H9 (cell line): ENCODE data around the gene ARSG. TPM values are rescaled to one million over a fixed set of nuclear protein-coding genes. Genes with fewer than 3 reads are reported as not detected.

Experiments
- DNase-seq: peaks from one replicate; pipeline ENCODE4 v3.0.0-alpha.2; 2017
- H2AFZ ChIP-seq: one replicate; pipeline ENCODE4 v1.6.1; 2013; ENCODE audit warnings: mild to moderate bottlenecking, low read length, control low read depth, moderate library complexity
- H2AK5ac ChIP-seq: 2 replicates; pipeline ENCODE4 v1.6.1; 2013; ENCODE audit warnings: low read length, control low read depth, mixed read lengths; ENCODE audit not compliant: insufficient read length
- H2BK120ac ChIP-seq: one replicate; pipeline ENCODE4 v1.6.1; 2013; ENCODE audit warnings: low read depth, mild to moderate bottlenecking, low read length, control low read depth, inconsistent platforms; ENCODE audit not compliant: poor library complexity, severe bottlenecking
- H2BK12ac ChIP-seq: 2 replicates; pipeline ENCODE4 v1.6.1; 2013; ENCODE audit warnings: low read length, control low read depth, mixed read lengths, low read depth; ENCODE audit not compliant: insufficient read length
- H2BK15ac ChIP-seq: 2 replicates; pipeline ENCODE4 v1.6.1; 2013; ENCODE audit warnings: low read depth, low read length, control low read depth
- H2BK20ac ChIP-seq: one replicate; pipeline ENCODE4 v1.6.1; 2013; ENCODE audit warnings: low read depth, mild to moderate bottlenecking, low read length, control low read depth, inconsistent platforms; ENCODE audit not compliant: poor library complexity, severe bottlenecking
- H2BK5ac ChIP-seq: 2 replicates; pipeline ENCODE4 v1.6.1; 2013; ENCODE audit warnings: low read length, control low read depth, mixed read lengths; ENCODE audit not compliant: insufficient read length
- H3K14ac ChIP-seq: 2 replicates; pipeline ENCODE4 v1.6.1; 2013; ENCODE audit warnings: low read length, control low read depth; ENCODE audit not compliant: insufficient read depth
- H3K18ac ChIP-seq: 2 replicates; pipeline ENCODE4 v1.6.1; 2013; ENCODE audit warnings: low read depth, mild to moderate bottlenecking, mixed read lengths, low read length, control low read depth; ENCODE audit not compliant: insufficient read length
- H3K23ac ChIP-seq: 2 replicates; pipeline ENCODE4 v1.6.1; 2013; ENCODE audit warnings: low read length, control low read depth, mixed read lengths, low read depth; ENCODE audit not compliant: insufficient read length
- H3K23me2 ChIP-seq: 2 replicates; pipeline ENCODE4 v1.6.1; 2013; ENCODE audit warnings: low read depth, mild to moderate bottlenecking, mixed read lengths, low read length, control low read depth; ENCODE audit not compliant: insufficient read length, poor library complexity, severe bottlenecking
- H3K27ac ChIP-seq: 2 replicates; pipeline ENCODE4 v1.5.1; 2013; ENCODE audit warnings: low read length, control low read depth, mixed read lengths, low read depth; ENCODE audit not compliant: insufficient read length
- H3K27me3 ChIP-seq: 2 replicates; pipeline ENCODE4 v1.6.1; 2013; ENCODE audit warnings: low read length, control low read depth, inconsistent platforms; ENCODE audit not compliant: insufficient read depth
- H3K4ac ChIP-seq: 2 replicates; pipeline ENCODE4 v1.6.1; 2013; ENCODE audit warnings: low read depth, mild to moderate bottlenecking, control low read depth, inconsistent platforms, low read length, moderate library complexity
- H3K4me1 ChIP-seq: 2 replicates; pipeline ENCODE4 v1.6.1; 2013; ENCODE audit warnings: low read length, control low read depth, inconsistent platforms; ENCODE audit not compliant: insufficient read depth
- H3K4me2 ChIP-seq: 2 replicates; pipeline ENCODE4 v1.6.1; 2013; ENCODE audit warnings: low read length, control low read depth, mixed read lengths; ENCODE audit not compliant: insufficient read length, insufficient read depth
- H3K56ac ChIP-seq: 2 replicates; pipeline ENCODE4 v1.6.1; 2013; ENCODE audit warnings: low read depth, mild to moderate bottlenecking, mixed read lengths, low read length, control low read depth; ENCODE audit not compliant: insufficient read length
- H3K79me1 ChIP-seq: 2 replicates; pipeline ENCODE4 v1.6.1; 2013; ENCODE audit warnings: low read depth, mild to moderate bottlenecking, moderate library complexity, low read length, control low read depth, inconsistent platforms; ENCODE audit not compliant: insufficient read depth, poor library complexity, severe bottlenecking
- H3K79me2 ChIP-seq: 2 replicates; pipeline ENCODE4 v1.6.1; 2013; ENCODE audit warnings: low read length, control low read depth, inconsistent platforms; ENCODE audit not compliant: insufficient read depth
- H3K9ac ChIP-seq: 2 replicates; pipeline ENCODE4 v1.6.1; 2013; ENCODE audit warnings: low read length, control low read depth, mixed read lengths; ENCODE audit not compliant: insufficient read length; ENCODE audit errors: extremely low read depth
- H3K9me3 ChIP-seq: one replicate; pipeline ENCODE4 v1.6.1; 2013; ENCODE audit warnings: low read depth, low read length, inconsistent platforms; ENCODE audit not compliant: control insufficient read depth
- H3T11ph ChIP-seq: one replicate; pipeline ENCODE4 v1.6.1; 2013; ENCODE audit warnings: mild to moderate bottlenecking, low read length, control low read depth, inconsistent platforms
- H4K20me1 ChIP-seq: one replicate; pipeline ENCODE4 v1.6.1; 2013; ENCODE audit not compliant: control insufficient read depth, insufficient read length, insufficient read depth
- H4K5ac ChIP-seq: 2 replicates; pipeline ENCODE4 v1.6.1; 2013; ENCODE audit warnings: low read depth, mild to moderate bottlenecking, mixed read lengths, low read length, control low read depth; ENCODE audit not compliant: insufficient read length
- H4K8ac ChIP-seq: replicated peaks from 2 replicates; pipeline ENCODE4 v1.6.1; 2013; ENCODE audit warnings: low read length, control low read depth, mixed read lengths, low read depth; ENCODE audit not compliant: insufficient read length
- H4K91ac ChIP-seq: 2 replicates; pipeline ENCODE4 v1.6.1; 2013; ENCODE audit warnings: low read depth, mild to moderate bottlenecking, moderate library complexity, mixed read lengths, low read length, control low read depth; ENCODE audit not compliant: insufficient read length
- H3K27ac Mint-ChIP-seq, 3 experiments: 2 replicates in 2 of 3; 3 replicates in 1 of 3; pipeline ENCODE4 v1.8.0; 2020 to 2021; ENCODE audit warnings: mixed read lengths in 3 of 3, mild to moderate bottlenecking in 1 of 3, moderate library complexity in 1 of 3
- H3K27me3 Mint-ChIP-seq: 2 replicates; pipeline ENCODE4 v1.8.0; 2021; ENCODE audit warnings: low read depth, mild to moderate bottlenecking, moderate library complexity, mixed read lengths
- H3K36me3 Mint-ChIP-seq, 3 experiments: 2 replicates in 2 of 3; 3 replicates in 1 of 3; pipeline ENCODE4 v1.8.0; 2020 to 2021; ENCODE audit warnings: low read depth in 3 of 3, mixed read lengths in 3 of 3; ENCODE audit not compliant: insufficient read depth in 1 of 3
- H3K4me1 Mint-ChIP-seq, 2 experiments: 2 replicates each; pipeline ENCODE4 v1.8.0; 2020; ENCODE audit warnings: mixed read lengths in 2 of 2
- H3K4me3 Mint-ChIP-seq, 2 experiments: 2 replicates in 1 of 2; 3 replicates in 1 of 2; pipeline ENCODE4 v1.8.0; 2020 to 2021; ENCODE audit warnings: mild to moderate bottlenecking in 2 of 2, mixed read lengths in 2 of 2, moderate library complexity in 1 of 2
- H3K9me3 Mint-ChIP-seq, 2 experiments: 2 replicates in 1 of 2; 3 replicates in 1 of 2; pipeline ENCODE4 v1.8.0; 2020; ENCODE audit warnings: mild to moderate bottlenecking in 2 of 2, mixed read lengths in 2 of 2, moderate library complexity in 1 of 2
- CTCF ChIP-seq: fragments of 200-600 bp; sonication (generic); conservative IDR thresholded peaks from 3 replicates; pipeline ENCODE4 v1.8.0; 2021; ENCODE audit warnings: antibody characterized with exemption, mild to moderate bottlenecking
- WGBS: extraction: QIAGEN DNeasy Blood & Tissue Kit; methylation state at CpG from one replicate; pipeline ENCODE4 v1.1.7; 2013; ENCODE audit warnings: missing lambda C conversion rate, low lambda C conversion rate, mixed read lengths; ENCODE audit not compliant: insufficient read length; ENCODE audit errors: extremely low coverage; 5-methylcytosine and 5-hydroxymethylcytosine counted together
- total RNA-seq: library from RNA; stranded (reverse); gene quantifications from 2 replicates; pipeline ENCODE4 v1.2.1, GENCODE V29; 2021

ARSG gene
- total RNA-seq, 1 experiment from 2014 or later = 3.6 TPM

GRCh38 chr17:68299817-68300216 is 8.5 kb downstream of the ARSG start:
- Histone ChIP-seq H3K9ac (no peak overlapping the region), H4K20me1 (no peaks in the 10 kb centered on the region), H2BK15ac (no peak overlapping the region), H2BK12ac (no peak overlapping the region), H3K79me2 (no peaks in the 10 kb centered on the region), H2AFZ (no peak overlapping the region), H3K56ac (no peak overlapping the region), H3K27me3 (no peaks in the 10 kb centered on the region), H3K23ac (no peak overlapping the region), H3K14ac (no peak overlapping the region), H3K18ac (no peak overlapping the region), H2BK5ac (no peak overlapping the region), H3K4me2 (no peak overlapping the region), H3K4ac (no peak overlapping the region), H3K79me1 (no peaks in the 10 kb centered on the region), H3K9me3 (no peaks in the 10 kb centered on the region), H2AK5ac (no peak overlapping the region), H3K4me1 (peaks cover 3% of the 10 kb centered on the region; the same call in 1 of the 2 replicates), H4K5ac (no peak overlapping the region), H3K27ac (no peak overlapping the region), H4K91ac (no peak overlapping the region), H4K8ac (no peak overlapping the region), H3T11ph (no peak overlapping the region), H2BK120ac (no peak overlapping the region), H2BK20ac (no peak overlapping the region), H3K23me2 (no peaks in the 10 kb centered on the region)
- DNase-seq = no peak
- WGBS = no CpG with 5 or more reads among the region's 3 CpGs
- Mint-ChIP-seq H3K9me3 (no peaks in the 10 kb centered on the region; a peak in 2 of 5 replicates), H3K27me3 (peaks cover 16% of the 10 kb centered on the region), H3K27ac (no peak overlapping the region), H3K4me1 (peaks cover 40 to 45% of the 10 kb centered on the region in 2 experiments), H3K36me3 (peaks cover 0 to 8% (median 0%) of the 10 kb centered on the region in 3 experiments; a peak in 2 of 7 replicates), H3K4me3 (no peak overlapping the region)
- TF ChIP-seq CTCF = no peak
